ENCODE results near the gene NEURL2.

DNA sequence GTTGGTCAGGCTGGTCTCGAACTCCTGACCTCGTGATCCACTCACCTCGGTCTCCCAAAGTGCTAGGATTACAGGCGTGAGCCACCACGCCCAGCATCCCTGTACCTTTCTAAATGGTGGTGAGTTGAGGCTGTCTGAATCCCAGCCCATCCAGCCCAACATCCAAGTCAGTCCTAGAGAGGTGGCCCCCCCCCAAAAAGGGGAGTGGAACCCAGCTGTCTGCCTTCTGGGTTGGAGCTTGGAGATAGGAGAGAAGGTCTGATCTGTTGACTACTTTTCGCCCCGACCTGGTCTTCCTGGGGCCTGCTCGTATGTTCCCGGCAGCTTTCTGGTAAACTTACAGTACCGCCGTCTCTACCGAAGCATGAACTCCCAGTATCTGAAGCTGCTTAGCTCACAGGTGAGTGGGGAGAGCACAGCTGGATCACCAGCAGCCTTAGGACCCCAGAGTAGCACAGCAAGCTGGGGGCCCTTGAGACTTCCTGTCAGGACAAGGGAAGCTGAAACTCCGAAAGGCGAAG is 5.7 kb upstream of the NEURL2 start:
- TF ChIP-seq, protein P1, sequence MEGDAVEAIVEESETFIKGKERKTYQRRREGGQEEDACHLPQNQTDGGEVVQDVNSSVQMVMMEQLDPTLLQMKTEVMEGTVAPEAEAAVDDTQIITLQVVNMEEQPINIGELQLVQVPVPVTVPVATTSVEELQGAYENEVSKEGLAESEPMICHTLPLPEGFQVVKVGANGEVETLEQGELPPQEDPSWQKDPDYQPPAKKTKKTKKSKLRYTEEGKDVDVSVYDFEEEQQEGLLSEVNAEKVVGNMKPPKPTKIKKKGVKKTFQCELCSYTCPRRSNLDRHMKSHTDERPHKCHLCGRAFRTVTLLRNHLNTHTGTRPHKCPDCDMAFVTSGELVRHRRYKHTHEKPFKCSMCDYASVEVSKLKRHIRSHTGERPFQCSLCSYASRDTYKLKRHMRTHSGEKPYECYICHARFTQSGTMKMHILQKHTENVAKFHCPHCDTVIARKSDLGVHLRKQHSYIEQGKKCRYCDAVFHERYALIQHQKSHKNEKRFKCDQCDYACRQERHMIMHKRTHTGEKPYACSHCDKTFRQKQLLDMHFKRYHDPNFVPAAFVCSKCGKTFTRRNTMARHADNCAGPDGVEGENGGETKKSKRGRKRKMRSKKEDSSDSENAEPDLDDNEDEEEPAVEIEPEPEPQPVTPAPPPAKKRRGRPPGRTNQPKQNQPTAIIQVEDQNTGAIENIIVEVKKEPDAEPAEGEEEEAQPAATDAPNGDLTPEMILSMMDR (IDR thresholded peaks at IDR 0.05) = no peak
- no peak for TF ChIP-seq POLR2A (IDR thresholded peaks at IDR 0.05)

All from uterus (tissue), 2 donors.